HEK293T (cell line): ENCODE measurements around the gene LIFR.

Experiments
- ARNT ChIP-seq: fragments of 450-650 bp; IDR thresholded peaks from 2 replicates; pipeline ENCODE4 v1.6.1; 2017; ENCODE audit warnings: mild to moderate bottlenecking
- BHLHE40 ChIP-seq: fragments of 450-650 bp; IDR thresholded peaks from 2 replicates; pipeline ENCODE4 v1.6.1; 2016; ENCODE audit warnings: mild to moderate bottlenecking, moderate library complexity, borderline replicate concordance
- CTBP1 ChIP-seq: fragments of 450-650 bp; IDR thresholded peaks from 2 replicates; pipeline ENCODE4 v1.6.1; 2016; ENCODE audit warnings: borderline replicate concordance
- ELF4 ChIP-seq: fragments of 450-650 bp; IDR thresholded peaks from 2 replicates; pipeline ENCODE4 v1.6.1; 2017; ENCODE audit warnings: antibody characterized with exemption
- FOXA1 ChIP-seq: fragments of 450-650 bp; IDR thresholded peaks from 2 replicates; pipeline ENCODE4 v1.6.1; 2016; ENCODE audit warnings: mild to moderate bottlenecking
- FOXK2 ChIP-seq: fragments of 450-650 bp; IDR thresholded peaks from 2 replicates; pipeline ENCODE4 v1.6.1; 2016; ENCODE audit warnings: mild to moderate bottlenecking
- FOXM1 ChIP-seq: fragments of 450-650 bp; IDR thresholded peaks from 2 replicates; pipeline ENCODE4 v1.6.1; 2017; ENCODE audit warnings: mild to moderate bottlenecking, borderline replicate concordance
- HDGF ChIP-seq: fragments of 450-650 bp; IDR thresholded peaks from 2 replicates; pipeline ENCODE4 v1.6.1; 2017; ENCODE audit warnings: antibody characterized with exemption, borderline replicate concordance
- LEF1 ChIP-seq: fragments of 450-650 bp; IDR thresholded peaks from 2 replicates; pipeline ENCODE4 v1.6.1; 2017; ENCODE audit warnings: mild to moderate bottlenecking, borderline replicate concordance
- SP1 ChIP-seq: fragments of 450-650 bp; IDR thresholded peaks from 2 replicates; pipeline ENCODE4 v1.6.1; 2017
- SUZ12 ChIP-seq: fragments of 450-650 bp; IDR thresholded peaks from 2 replicates; pipeline ENCODE4 v1.6.1; 2016; ENCODE audit warnings: mild to moderate bottlenecking
- TARDBP ChIP-seq: fragments of 450-650 bp; IDR thresholded peaks from 2 replicates; pipeline ENCODE4 v1.6.1; 2016
- ZNF384 ChIP-seq: fragments of 450-650 bp; IDR thresholded peaks from 2 replicates; pipeline ENCODE4 v1.6.1; 2016
- TF ChIP-seq, protein P1 (sequence below): fragments of 450-650 bp; IDR thresholded peaks from 2 replicates; pipeline ENCODE4 v1.6.1; 2016

DNA sequence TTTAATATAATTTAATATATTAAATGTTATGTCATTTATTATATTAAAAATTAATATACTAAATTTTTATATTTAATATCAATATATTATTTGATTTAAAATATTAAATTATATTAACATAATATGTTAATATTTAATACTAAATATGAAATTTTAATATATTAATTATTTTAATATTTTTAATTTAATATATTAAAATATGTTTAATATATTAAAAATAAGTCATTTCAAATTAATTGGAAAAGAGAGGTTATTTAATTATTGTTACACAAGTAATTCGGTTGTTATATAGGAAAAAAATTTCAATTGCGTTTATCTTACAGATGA is 114.2 kb downstream of the LIFR start:
- no peak for TF ChIP-seq SP1
- no peak for TF ChIP-seq HDGF
- TF ChIP-seq FOXK2, result no peak
- no peak for TF ChIP-seq ARNT
- no peak for TF ChIP-seq ZNF384
- no peak for TF ChIP-seq BHLHE40
- TF ChIP-seq LEF1, result no peak
- TF ChIP-seq CTBP1, result no peak
- no peak for TF ChIP-seq FOXA1
- TF ChIP-seq, protein P1, sequence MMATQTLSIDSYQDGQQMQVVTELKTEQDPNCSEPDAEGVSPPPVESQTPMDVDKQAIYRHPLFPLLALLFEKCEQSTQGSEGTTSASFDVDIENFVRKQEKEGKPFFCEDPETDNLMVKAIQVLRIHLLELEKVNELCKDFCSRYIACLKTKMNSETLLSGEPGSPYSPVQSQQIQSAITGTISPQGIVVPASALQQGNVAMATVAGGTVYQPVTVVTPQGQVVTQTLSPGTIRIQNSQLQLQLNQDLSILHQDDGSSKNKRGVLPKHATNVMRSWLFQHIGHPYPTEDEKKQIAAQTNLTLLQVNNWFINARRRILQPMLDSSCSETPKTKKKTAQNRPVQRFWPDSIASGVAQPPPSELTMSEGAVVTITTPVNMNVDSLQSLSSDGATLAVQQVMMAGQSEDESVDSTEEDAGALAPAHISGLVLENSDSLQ, result no peak
- TF ChIP-seq TARDBP, result no peak
- no peak for TF ChIP-seq FOXM1
- no peak for TF ChIP-seq SUZ12
- no peak for TF ChIP-seq ELF4
